ENCODE results near the gene DCAF6.
A peak's percentile ranks its signal among the peaks of the same experiment; 100 is the strongest.
"Not testable (repeated sequence)": the region's sequence is repeated elsewhere in the genome, so short reads cannot be mapped to it uniquely, and the experiment has no call there.

DCAF6 gene

GRCh38 chr1:167936068-167936929, at the start of gene DCAF6:
TSS of gene DCAF6 (plus strand) at chr1:167936683. CDS start at chr1:167936912, 229 bp downstream.
- H3K4me3 ChIP-seq (ENCODE audit: low read depth in 1 of 5, low read length in 5 of 5): peak within 1 kb of the TSS; percentile 94 to 99 (median 96)
- no peaks in the 10 kb centered on the region for H3K27me3 ChIP-seq (ENCODE audit: control insufficient read depth in 5 of 5, insufficient read depth in 4 of 5, low read length in 5 of 5)
- H3K9ac ChIP-seq (ENCODE audit: low read length in 5 of 5): peak within 1 kb of the TSS; percentile 91 to 99 (median 97)
- peaks cover 0 to 43% (median 36%) of the 10 kb centered on the region in 5 donors for H3K4me1 ChIP-seq (ENCODE audit: control insufficient read depth in 5 of 5, insufficient read depth in 5 of 5, low read length in 5 of 5)
- peak within 1 kb of the TSS; percentile 97 for H3K27ac ChIP-seq (ENCODE audit: low read depth, low read length)
- no peaks in the 10 kb centered on the region for H3K9me3 ChIP-seq (ENCODE audit: control insufficient read depth in 5 of 5, low read length in 5 of 5)
- H3K36me3 ChIP-seq (ENCODE audit: control insufficient read depth in 5 of 5, insufficient read depth in 5 of 5, low read length in 5 of 5): no peaks in the 10 kb centered on the region

- not testable (repeated sequence) for H3K4me1 ChIP-seq (ENCODE audit: control insufficient read depth in 5 of 5, insufficient read depth in 5 of 5, low read length in 5 of 5); H3K9me3 ChIP-seq (ENCODE audit: control insufficient read depth in 5 of 5, low read length in 5 of 5); H3K27ac ChIP-seq (ENCODE audit: low read depth, low read length); H3K27me3 ChIP-seq (ENCODE audit: control insufficient read depth in 5 of 5, insufficient read depth in 4 of 5, low read length in 5 of 5); H3K9ac ChIP-seq (ENCODE audit: low read length in 5 of 5); H3K4me3 ChIP-seq (ENCODE audit: low read depth in 1 of 5, low read length in 5 of 5); H3K36me3 ChIP-seq (ENCODE audit: control insufficient read depth in 5 of 5, insufficient read depth in 5 of 5, low read length in 5 of 5)
These were observed 49.3 kb upstream of the DCAF6 start for GRCh38 chr1:167887187-167887586.

DNA sequence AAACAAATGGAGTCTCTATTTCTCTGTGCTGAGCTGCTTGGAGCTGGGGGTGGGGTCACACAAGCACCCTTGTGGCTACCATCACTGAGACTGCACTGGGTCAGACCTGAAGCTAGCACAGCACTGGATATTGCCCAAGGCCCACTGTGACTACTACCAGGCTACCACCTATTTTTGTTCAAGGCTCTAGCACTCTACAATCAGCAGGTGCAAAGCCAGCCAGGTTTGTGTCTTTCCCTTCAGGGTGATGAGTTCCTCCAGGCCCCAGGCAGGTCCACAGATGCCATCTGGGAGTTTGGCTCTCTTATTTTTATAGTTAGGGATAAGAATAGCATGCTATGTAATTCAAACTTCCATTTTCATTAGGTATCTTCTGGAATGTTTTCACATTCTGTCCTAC, 46.1 kb upstream of the DCAF6 start:
- Histone ChIP-seq H3K4me3 (ENCODE audit: low read depth in 1 of 5, low read length in 5 of 5) (no peak overlapping the region), H3K27ac (ENCODE audit: low read depth, low read length) (no peak overlapping the region), H3K27me3 (ENCODE audit: control insufficient read depth in 5 of 5, insufficient read depth in 4 of 5, low read length in 5 of 5) (no peaks in the 10 kb centered on the region), H3K36me3 (ENCODE audit: control insufficient read depth in 5 of 5, insufficient read depth in 5 of 5, low read length in 5 of 5) (no peaks in the 10 kb centered on the region), H3K4me1 (ENCODE audit: control insufficient read depth in 5 of 5, insufficient read depth in 5 of 5, low read length in 5 of 5) (no peaks in the 10 kb centered on the region), H3K9ac (ENCODE audit: low read length in 5 of 5) (no peak overlapping the region), H3K9me3 (ENCODE audit: control insufficient read depth in 5 of 5, low read length in 5 of 5) (no peaks in the 10 kb centered on the region)

- Histone ChIP-seq H3K36me3 (ENCODE audit: control insufficient read depth in 5 of 5, insufficient read depth in 5 of 5, low read length in 5 of 5) (no peaks in the 10 kb centered on the region), H3K9ac (ENCODE audit: low read length in 5 of 5) (no peak overlapping the region), H3K27ac (ENCODE audit: low read depth, low read length) (no peak overlapping the region), H3K4me3 (ENCODE audit: low read depth in 1 of 5, low read length in 5 of 5) (no peak overlapping the region), H3K4me1 (ENCODE audit: control insufficient read depth in 5 of 5, insufficient read depth in 5 of 5, low read length in 5 of 5) (peaks cover 0 to 2% (median 0%) of the 10 kb centered on the region in 5 donors), H3K27me3 (ENCODE audit: control insufficient read depth in 5 of 5, insufficient read depth in 4 of 5, low read length in 5 of 5) (no peaks in the 10 kb centered on the region), H3K9me3 (ENCODE audit: control insufficient read depth in 5 of 5, low read length in 5 of 5) (no peaks in the 10 kb centered on the region)
These were observed 42.7 kb upstream of the DCAF6 start for GRCh38 chr1:167893798-167894197.

- Histone ChIP-seq H3K36me3 (ENCODE audit: control insufficient read depth in 5 of 5, insufficient read depth in 5 of 5, low read length in 5 of 5) (no peaks in the 10 kb centered on the region), H3K4me3 (ENCODE audit: low read depth in 1 of 5, low read length in 5 of 5) (no peak overlapping the region), H3K9me3 (ENCODE audit: control insufficient read depth in 5 of 5, low read length in 5 of 5) (no peaks in the 10 kb centered on the region), H3K27ac (ENCODE audit: low read depth, low read length) (no peak overlapping the region), H3K4me1 (ENCODE audit: control insufficient read depth in 5 of 5, insufficient read depth in 5 of 5, low read length in 5 of 5) (peaks cover 0 to 13% (median 7%) of the 10 kb centered on the region in 5 donors), H3K9ac (ENCODE audit: low read length in 5 of 5) (no peak overlapping the region), H3K27me3 (ENCODE audit: control insufficient read depth in 5 of 5, insufficient read depth in 4 of 5, low read length in 5 of 5) (no peaks in the 10 kb centered on the region)
These were observed 37.8 kb upstream of the DCAF6 start for GRCh38 chr1:167898578-167899222.

GRCh38 chr1:167899253-167899681, 37.2 kb upstream of the DCAF6 start:
- Histone ChIP-seq H3K36me3 (ENCODE audit: control insufficient read depth in 5 of 5, insufficient read depth in 5 of 5, low read length in 5 of 5) (no peaks in the 10 kb centered on the region), H3K9ac (ENCODE audit: low read length in 5 of 5) (no peak overlapping the region), H3K9me3 (ENCODE audit: control insufficient read depth in 5 of 5, low read length in 5 of 5) (no peaks in the 10 kb centered on the region), H3K27ac (ENCODE audit: low read depth, low read length) (no peak overlapping the region), H3K27me3 (ENCODE audit: control insufficient read depth in 5 of 5, insufficient read depth in 4 of 5, low read length in 5 of 5) (no peaks in the 10 kb centered on the region), H3K4me1 (ENCODE audit: control insufficient read depth in 5 of 5, insufficient read depth in 5 of 5, low read length in 5 of 5) (peaks cover 0 to 13% (median 7%) of the 10 kb centered on the region in 5 donors), H3K4me3 (ENCODE audit: low read depth in 1 of 5, low read length in 5 of 5) (no peak overlapping the region)

GRCh38 chr1:167900907-167901306, 35.6 kb upstream of the DCAF6 start:
- Histone ChIP-seq H3K4me3 (ENCODE audit: low read depth in 1 of 5, low read length in 5 of 5) (no peak overlapping the region), H3K36me3 (ENCODE audit: control insufficient read depth in 5 of 5, insufficient read depth in 5 of 5, low read length in 5 of 5) (no peaks in the 10 kb centered on the region), H3K9ac (ENCODE audit: low read length in 5 of 5) (no peak overlapping the region), H3K9me3 (ENCODE audit: control insufficient read depth in 5 of 5, low read length in 5 of 5) (no peaks in the 10 kb centered on the region), H3K27me3 (ENCODE audit: control insufficient read depth in 5 of 5, insufficient read depth in 4 of 5, low read length in 5 of 5) (no peaks in the 10 kb centered on the region), H3K4me1 (ENCODE audit: control insufficient read depth in 5 of 5, insufficient read depth in 5 of 5, low read length in 5 of 5) (peaks cover 0 to 23% (median 14%) of the 10 kb centered on the region in 5 donors), H3K27ac (ENCODE audit: low read depth, low read length) (no peak overlapping the region)

DNA sequence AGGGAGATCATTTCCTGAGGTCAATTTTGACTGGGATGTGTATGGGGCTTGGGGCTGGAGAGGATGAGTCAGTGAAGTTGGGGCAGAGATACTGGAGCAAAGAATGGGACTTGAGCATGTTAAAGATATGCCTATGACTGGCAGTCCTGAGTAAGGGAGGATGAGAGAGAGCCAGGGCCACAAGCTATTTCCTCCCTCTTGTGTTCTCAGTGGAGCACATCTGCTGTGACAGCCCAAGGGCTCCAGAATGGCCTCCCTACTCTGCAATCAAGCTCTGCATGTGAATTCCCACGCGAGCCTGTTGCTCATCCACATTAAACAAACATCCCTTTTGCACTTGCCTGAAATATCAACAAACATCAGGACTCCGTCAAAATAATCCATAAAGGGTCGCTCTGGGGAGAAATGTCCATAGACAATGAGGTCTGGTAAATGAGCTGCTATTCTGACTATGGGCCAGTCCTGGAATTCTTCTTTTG, 31.8 kb upstream of the DCAF6 start:
- Histone ChIP-seq H3K27ac (ENCODE audit: low read depth, low read length) (peak overlapping the region; percentile 45), H3K4me3 (ENCODE audit: low read depth in 1 of 5, low read length in 5 of 5) (no peak overlapping the region)

DNA sequence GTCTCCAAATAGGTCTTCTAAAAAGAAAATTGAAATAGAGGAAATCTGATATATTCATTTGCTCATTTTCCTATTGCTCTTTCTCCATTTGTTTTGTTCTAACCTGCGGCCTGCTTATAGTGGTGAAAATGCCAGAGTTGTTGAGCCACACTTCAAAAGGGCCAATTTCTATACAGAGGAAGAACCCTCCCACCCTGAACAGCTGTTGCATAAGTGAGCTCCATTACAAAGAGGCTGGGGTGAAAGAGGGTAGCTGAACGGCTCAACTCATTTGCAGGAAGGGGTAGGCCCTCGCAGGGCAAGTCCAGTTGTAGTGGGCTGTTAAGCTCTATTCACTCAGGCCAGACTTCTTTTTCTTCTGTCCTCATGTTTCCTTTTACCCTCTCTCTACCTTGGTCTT, 31.3 kb upstream of the DCAF6 start:
- no peak overlapping the region for H3K4me3 ChIP-seq (ENCODE audit: low read depth in 1 of 5, low read length in 5 of 5)
- no peaks in the 10 kb centered on the region for H3K27me3 ChIP-seq (ENCODE audit: control insufficient read depth in 5 of 5, insufficient read depth in 4 of 5, low read length in 5 of 5)
- peaks cover 0 to 10% (median 8%) of the 10 kb centered on the region in 5 donors for H3K4me1 ChIP-seq (ENCODE audit: control insufficient read depth in 5 of 5, insufficient read depth in 5 of 5, low read length in 5 of 5)
- H3K9ac ChIP-seq (ENCODE audit: low read length in 5 of 5): no peak overlapping the region
- no peaks in the 10 kb centered on the region for H3K36me3 ChIP-seq (ENCODE audit: control insufficient read depth in 5 of 5, insufficient read depth in 5 of 5, low read length in 5 of 5)
- peaks cover 0 to 6% (median 0%) of the 10 kb centered on the region in 5 donors for H3K9me3 ChIP-seq (ENCODE audit: control insufficient read depth in 5 of 5, low read length in 5 of 5)
- peak overlapping the region; percentile 45 for H3K27ac ChIP-seq (ENCODE audit: low read depth, low read length)

More for the DNA sequence above, 31.8 kb upstream of the DCAF6 start:
- Histone ChIP-seq H3K4me1 (ENCODE audit: control insufficient read depth in 5 of 5, insufficient read depth in 5 of 5, low read length in 5 of 5) (peaks cover 0 to 13% (median 9%) of the 10 kb centered on the region in 5 donors), H3K27me3 (ENCODE audit: control insufficient read depth in 5 of 5, insufficient read depth in 4 of 5, low read length in 5 of 5) (no peaks in the 10 kb centered on the region), H3K9me3 (ENCODE audit: control insufficient read depth in 5 of 5, low read length in 5 of 5) (peaks cover 0 to 4% (median 0%) of the 10 kb centered on the region in 5 donors), H3K36me3 (ENCODE audit: control insufficient read depth in 5 of 5, insufficient read depth in 5 of 5, low read length in 5 of 5) (no peaks in the 10 kb centered on the region), H3K9ac (ENCODE audit: low read length in 5 of 5) (no peak overlapping the region)

DNA sequence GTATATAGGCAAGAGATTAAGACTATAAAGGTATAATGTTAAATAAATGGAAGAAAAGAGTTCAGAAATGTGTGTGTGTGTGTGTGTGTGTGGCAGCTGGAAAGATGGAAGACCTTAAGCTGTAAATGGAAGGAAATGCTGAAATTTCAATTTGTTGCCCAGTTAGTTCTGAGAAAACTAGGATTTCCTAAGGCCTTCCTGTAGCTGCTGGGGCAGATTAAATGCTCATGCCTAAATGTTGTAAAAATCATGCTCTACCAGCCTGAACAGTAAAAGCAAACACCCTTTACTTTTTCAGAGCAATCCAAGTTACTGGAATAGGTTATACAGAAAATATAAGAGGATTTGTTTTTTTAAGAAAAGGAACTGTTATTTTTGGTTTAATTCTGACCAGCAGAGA, 30.8 kb upstream of the DCAF6 start:
- Histone ChIP-seq H3K27me3 (ENCODE audit: control insufficient read depth in 5 of 5, insufficient read depth in 4 of 5, low read length in 5 of 5) (no peaks in the 10 kb centered on the region), H3K4me1 (ENCODE audit: control insufficient read depth in 5 of 5, insufficient read depth in 5 of 5, low read length in 5 of 5) (peaks cover 0 to 15% (median 9%) of the 10 kb centered on the region in 5 donors), H3K36me3 (ENCODE audit: control insufficient read depth in 5 of 5, insufficient read depth in 5 of 5, low read length in 5 of 5) (no peaks in the 10 kb centered on the region), H3K4me3 (ENCODE audit: low read depth in 1 of 5, low read length in 5 of 5) (no peak overlapping the region), H3K9ac (ENCODE audit: low read length in 5 of 5) (no peak overlapping the region), H3K27ac (ENCODE audit: low read depth, low read length) (peak overlapping the region; percentile 45), H3K9me3 (ENCODE audit: control insufficient read depth in 5 of 5, low read length in 5 of 5) (peaks cover 0 to 6% (median 0%) of the 10 kb centered on the region in 5 donors)

Measured in subcutaneous abdominal adipose tissue (tissue), 5 donors.